CD4-positive, alpha-beta T cell treated with Interleukin-4 for 1 hour (primary cell): ENCODE measurements around the gene ATAD3A.
"Not testable (repeated sequence)": the region's sequence is repeated elsewhere in the genome, so short reads cannot be mapped to it uniquely, and the experiment has no call there.

Source experiments
- DNase-seq, 2 donors: peaks; one replicate each; pipeline ENCODE4 v3.0.0-alpha.2; 2020 to 2022

The ATAD3A gene

DNA sequence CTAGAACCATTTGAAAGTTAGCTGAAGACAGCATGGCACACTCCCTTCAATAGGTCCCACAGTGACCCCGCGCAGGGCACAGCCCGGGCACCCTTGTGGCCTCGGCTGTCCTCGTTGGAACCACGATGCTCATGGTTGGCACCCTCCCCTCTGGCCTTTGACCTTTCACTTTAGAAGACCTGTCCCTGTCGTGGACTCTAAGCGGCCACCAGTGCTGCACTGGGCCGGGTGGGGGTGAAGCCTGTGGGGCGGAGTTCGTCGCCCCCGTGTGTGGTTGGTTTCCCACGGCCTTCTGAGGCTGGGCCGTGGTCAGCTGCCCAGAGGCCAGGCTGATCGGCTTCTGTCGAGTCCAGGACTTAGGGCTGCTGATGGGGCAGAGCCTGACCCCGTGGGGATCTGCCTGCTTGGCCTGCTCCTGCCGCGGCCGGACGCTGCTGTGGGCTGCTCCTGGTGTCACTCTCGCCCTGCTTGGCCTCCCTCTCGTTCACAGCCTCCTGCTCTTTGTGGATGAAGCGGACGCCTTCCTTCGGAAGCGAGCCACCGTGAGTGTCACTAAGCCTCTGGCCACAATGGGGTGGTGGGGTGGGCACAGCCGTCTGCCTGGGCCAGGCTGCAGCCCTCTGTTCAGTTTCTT, 12.9 kb downstream of the ATAD3A start:
- DNase-seq, result not testable (repeated sequence)

DNA sequence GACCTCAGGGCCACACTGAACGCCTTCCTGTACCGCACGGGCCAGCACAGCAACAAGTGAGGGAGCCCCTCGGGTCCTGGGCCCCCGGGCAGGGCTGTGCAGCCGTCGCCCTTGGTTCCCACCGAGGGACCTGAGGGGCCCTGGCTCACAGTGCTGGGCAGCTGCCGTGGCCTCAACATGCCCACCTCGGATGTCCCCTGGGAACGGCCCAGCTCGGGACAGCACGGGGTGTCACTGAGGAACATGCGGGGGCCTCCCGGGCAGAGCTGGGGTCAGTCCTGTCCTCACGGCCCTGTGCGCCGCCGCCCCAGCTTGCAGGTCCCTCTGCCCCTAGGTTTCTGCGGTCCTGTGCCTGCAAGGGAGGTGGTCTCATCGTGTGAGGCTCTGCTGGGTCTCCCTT, 14.5 kb downstream of the ATAD3A start:
- not testable (repeated sequence) for DNase-seq

DNA sequence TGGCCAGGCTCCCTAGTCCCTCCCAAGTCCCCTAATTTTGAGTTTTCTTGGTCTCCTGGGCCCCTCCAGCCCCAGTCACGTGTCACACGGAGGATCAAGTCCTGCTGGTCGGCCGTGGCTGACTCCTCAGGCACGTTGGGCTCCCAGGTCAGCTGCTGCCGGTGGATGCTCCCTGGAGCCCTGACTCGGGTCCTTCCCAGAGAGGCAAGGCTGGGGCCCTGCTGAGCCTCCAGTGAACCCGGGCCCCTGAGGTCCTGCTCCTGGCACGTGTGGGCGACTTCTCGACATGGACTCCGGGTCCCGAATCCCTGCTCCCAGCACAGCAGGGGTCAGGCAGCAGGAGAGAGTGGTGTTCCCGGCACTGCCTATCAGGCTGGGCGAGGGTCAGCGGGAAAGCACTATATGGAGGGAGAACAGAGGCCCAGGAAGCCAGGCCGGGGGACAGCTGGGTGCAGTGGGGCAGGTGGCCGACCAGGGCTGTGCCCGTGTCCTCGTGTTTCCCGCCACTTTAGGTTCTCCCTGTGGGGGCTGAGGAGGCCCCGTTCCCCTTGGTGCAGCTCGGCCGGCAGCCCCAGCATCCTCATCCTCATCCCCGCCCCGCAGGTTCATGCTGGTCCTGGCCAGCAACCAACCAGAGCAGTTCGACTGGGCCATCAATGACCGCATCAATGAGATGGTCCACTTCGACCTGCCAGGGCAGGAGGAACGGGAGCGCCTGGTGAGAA, 15.3 kb downstream of the ATAD3A start:
- DNase-seq, result no peak

DNA sequence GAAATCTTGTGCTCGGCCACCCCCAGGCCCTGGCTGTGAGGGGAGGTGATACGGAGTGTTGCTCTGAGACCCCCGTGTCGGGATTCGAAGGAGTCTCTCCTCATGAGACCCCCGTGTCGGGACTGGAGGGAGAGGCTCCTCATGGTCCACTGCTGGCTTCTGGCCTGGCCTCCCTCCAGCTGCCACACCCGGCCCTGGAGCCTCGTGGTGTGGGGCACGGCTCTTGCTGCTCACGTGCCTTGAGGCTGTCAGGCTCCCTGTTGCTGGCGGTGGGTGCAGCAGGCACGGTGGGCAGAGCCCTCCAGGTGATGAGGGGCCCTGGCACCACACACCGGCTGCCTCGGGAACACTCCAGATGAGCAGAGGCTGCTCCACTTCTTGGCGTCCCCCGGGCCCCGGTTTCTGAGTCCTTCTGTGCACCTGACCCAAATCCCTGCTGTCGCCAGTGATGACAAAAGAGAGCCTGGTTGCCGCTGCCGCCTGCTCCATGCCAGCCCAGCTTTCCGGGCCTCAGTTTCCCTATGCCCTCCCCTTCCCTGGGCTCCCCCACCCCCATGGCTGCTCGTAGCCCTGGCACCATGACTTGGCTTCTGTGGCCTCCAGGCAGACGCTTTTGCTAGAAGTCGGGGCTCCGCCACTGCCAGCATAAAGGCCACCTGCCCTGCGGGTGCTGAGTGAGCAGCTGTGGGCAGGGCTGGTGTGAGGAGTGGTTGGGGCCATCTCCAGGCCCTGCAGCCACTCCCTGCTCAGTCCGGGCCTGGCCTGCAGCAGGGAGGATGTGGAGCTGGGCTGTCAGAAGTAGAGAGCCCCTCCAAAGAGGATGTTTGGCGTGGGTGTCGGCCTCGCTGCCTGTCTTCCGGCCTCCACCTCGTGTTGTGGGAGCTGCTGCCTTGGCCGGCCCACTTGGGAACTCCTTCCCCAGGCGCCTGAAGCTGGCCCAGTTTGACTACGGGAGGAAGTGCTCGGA, 16.6 kb downstream of the ATAD3A start:
- no peak for DNase-seq

DNA sequence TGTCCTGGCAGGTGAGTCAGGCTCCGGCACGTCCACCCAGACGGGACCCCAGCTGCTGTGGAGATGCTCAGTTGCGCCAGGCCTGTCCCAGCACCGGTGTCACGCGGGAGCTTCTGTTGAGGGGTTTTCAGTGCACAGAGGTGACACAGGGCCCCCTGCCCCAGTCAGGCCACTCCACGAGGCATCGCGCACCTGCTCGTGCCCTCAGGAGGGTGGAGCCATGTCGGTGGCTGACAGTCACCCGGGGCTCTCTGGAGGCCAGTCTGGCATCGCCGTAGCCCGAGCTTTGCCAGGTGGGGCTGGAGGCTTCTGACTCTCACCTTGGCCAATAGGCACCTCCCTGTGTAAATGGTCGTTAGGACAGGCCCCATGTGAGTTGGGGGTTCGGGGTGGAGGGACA, 17.4 kb downstream of the ATAD3A start:
- no peak for DNase-seq

DNA sequence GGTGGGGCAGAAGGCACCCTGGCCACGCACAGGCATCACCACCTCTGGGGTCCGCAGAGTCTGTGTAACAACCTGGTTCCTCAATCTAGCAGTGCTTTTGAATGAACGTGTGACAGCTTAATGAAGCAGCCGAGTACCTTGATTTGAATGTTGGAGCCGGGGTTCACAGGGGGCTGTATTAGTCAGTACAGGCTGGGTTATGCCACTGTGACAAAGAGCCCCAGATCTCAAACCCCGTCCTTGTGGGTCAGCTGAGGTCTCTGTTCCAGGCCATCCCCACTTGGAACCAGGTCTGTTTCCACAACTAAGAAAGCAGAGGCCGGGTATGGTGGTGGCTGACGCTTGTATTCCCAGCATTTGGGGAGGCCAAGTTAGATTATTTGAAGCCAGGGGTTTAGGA, 18.0 kb downstream of the ATAD3A start:
- no peak for DNase-seq

DNA sequence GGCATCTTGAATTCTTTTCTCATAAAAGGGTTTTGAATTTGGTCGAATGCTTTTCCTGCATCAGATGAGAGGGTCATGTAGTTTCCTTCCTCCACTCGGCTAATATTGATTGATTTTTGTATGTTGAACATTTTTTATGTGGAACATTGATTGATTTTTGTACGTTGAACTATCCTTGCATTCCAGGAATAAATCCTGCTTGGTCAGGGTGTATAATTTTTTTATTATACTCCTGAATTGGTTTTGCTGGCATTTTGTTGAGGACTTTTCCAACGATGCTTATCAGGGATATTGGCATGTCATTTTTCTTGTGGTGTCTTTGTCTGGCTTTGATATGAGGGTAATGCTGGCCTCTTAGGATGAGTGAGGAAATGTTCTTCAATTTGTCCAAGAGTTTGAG, 20.0 kb downstream of the ATAD3A start:
- DNase-seq, result no peak

DNA sequence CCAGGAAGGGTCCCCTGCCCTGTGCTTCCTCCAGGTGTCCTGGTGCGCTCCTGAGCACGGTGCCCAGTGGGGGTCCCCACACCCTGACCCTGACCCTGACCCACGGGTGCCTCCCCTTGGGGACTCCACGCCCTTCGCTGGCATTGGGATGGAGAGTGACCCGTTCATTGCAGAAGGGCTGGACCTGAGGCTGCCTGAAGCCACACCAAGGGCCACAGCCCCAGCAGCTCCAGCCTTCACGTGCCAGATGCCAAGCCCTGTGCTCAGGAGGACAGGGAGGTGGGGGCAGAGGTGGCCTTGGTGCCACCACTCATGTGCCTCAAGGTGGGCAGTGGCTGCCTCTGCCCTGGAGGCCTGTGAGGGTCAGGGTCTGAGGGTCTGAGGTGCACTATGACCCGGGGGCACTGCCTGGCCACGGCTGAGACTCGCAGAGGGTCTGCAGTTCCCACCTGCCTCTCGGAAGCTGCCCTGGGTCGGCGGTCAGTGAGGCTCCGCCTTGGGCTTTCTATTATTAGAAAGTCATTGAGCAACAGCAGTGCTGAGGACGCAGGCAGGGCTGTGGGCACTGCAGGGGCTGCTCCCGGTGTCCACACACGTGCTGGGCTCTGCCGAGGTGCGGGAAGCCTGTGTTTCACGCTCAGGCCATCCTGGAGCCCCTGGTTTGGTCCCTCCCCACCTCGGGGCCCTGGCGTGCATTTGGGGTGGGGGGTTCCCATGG, 21.4 kb downstream of the ATAD3A start:
- not testable (repeated sequence) for DNase-seq

DNA sequence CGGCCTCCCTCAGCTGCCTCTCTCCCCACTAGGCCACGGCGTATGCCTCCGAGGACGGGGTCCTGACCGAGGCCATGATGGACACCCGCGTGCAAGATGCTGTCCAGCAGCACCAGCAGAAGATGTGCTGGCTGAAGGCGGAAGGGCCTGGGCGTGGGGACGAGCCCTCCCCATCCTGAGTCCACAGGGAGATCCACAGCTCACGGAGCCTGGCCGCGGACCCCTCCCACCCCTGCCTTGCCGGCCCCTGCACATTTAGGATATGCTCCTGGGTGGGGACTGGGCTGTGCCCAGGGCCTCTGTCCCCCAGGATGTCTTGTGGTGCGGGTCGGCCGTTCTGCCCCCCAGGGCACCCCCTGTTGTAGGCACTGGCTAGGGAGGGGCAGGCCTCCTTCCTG, 21.9 kb downstream of the ATAD3A start:
- DNase-seq, result not testable (repeated sequence)

DNA sequence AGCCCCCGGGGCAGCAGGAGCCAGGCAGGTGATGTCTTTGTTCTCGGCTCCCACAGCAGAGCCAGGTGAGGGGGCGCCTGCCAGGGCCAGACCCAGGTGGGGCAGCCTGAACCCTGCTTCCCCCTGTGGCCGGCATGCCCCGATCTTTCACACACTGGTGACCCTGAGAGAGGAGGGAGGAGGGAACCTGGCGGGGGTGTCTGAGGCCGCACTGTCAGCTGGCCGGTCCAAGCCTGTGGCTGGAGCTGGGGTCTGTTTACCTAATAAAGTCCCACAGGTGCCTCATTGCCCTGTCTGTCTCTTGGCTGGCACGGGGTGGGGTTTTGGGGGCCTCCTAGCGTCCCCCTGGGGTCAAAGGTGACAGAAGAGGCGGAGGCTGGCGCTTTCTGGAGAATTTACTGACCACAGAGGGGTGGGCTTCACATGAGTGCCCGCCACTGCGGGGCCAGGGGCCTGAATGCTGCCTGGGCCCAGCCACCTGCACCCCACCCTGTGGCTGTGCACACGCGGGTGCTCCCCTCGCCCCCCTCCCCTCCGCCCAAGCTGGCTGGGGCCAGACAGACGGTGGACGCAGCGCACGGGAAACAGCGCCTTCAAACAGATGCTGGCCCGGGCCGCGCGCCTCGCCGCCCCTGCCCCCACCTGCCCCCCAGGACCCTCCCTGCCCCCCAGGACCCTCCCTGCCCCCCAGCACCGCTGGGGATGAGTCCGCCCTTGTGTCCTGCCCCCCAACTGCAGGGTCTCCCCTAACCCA, 22.6 kb downstream of the ATAD3A start:
- no peak for DNase-seq

DNA sequence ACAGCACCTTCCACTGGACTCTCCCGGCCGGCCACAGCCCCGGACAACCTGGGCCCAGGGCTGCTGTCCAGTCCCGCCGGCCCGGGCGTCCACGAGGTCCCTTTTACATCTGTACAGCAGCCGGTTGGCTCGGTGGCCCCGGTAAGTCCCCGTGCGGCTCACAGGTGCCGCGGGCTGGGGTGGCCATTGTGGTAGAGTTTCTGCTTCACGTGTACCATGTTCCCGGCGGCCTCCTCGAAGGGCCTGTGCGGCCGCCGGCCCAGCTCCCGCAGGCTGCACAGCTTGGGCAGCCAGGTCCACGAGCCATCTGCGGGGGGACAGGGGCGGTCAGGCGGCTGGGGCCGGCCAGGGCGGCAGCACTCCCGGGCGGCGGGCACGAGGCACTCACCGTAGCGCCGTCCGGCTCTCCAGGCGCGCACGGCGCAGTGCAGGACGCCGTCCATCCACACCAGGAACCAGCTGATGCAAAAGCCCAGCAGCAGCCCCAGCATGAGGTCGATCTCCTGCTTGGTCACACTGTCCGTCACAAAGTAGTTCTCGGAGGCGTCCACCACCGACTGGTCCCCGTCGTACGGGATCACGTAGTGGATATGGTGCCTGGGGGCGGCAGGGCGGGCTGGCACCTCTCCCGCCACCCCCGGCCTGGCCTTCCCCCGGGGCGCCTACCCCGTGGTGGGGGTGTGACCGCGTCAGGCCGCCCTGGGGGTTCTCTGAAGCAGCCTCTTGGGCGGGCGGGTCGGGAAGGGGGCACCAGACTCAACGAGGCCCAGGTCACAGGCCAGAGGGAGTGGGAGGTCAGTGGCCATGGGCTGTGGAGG, 23.4 kb downstream of the ATAD3A start:
- DNase-seq, result no peak

DNA sequence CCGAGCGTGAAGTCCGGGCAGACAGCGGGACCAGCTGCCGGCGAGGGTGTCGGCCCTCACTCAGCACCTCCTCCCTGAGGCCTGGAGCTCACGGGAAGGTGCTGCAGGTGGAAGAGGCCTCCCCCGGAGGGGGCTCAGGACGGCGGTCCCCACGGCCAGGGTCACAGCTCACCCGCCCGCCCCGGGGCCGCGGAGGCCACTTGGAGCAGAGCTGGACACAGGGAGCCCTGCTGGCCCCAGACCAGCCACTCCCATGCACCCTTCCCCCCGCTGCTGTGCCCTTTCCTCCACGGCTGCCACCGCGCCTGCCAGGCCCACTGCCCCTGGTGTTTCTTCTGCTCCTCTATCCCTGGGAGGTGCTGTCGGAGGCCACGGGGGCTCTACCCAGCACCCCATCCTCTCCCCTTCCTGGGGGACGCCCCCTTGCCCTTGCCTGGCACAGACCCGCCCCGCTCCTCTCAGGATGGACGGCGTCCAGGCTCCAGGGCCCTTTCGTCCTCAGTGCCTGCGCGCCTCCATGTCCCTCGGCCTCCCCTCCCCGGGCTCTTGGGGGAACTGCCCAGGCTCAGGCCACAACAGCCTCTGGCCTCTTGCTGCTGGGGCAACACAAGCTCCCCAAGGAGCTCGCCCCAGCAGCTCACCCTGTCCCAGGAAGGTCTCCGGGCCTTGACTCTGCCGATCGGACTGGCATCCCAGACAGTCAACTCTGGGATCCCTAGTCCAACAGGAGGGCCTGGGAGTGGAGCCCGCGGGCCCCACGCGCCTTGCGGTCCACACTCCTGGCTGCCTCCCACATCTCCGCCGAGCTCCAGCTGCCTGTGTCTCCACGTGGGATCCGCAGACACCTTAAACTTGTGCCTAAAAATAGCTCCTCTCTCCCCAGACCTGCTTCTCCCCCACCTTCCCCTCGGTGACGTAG, 24.3 kb downstream of the ATAD3A start:
- no peak for DNase-seq

DNA sequence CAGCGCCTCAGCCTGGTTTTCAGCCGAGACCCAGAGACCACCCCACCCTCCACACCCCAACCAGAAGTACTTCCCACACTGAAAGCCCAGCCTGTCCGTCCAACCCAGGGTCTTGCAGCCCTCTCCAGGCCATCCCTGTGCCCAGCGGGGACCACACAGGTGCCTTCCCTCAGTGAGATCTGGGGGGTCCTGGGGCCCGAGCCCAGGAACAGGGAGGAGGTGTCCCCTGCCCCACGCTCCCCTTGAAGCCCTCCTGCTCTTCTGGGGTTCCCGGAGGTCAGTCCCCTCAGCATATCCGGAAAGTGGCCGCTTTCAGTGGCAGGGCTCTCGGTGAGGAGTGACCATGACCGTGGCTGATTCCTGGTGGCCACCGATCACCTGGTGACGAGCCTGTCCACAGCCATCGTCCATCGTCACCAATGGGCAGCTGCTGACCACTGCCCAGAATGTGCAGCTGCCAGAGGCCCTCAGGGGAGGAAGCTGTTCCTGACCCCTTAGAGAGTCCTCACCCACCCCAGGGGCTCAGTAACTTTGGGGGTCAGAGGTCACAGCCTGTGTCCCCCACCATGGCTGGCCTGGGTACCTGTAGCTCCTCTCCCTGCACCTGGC, 25.1 kb downstream of the ATAD3A start:
- no peak for DNase-seq

DNA sequence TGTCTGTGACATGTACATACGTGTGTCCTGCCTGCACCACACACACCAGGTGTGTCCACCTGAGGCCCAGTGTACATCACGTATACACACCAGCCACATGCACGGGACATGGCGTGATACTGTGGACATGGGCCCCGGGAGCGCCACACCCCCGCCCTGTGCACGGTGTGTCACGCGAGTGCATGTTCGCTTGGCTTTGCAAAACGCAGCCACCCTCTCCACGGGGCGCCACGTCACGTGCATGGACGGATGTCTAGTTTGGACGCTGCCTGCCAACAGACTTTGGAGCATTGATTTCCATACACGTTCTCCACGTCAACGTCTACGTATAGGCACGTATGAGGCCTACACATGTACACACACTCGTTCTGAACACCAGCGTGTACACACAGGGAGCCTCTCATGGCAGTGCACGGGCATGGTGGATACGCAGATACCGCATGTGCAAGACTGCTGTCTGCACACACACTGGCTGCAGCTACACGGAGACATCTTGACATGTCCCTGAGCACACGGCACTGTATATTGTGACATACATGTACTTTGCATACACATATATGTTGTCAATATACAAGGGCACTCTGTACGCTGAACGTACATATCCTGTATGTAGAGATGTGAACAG, 25.8 kb downstream of the ATAD3A start:
- DNase-seq, result no peak

DNA sequence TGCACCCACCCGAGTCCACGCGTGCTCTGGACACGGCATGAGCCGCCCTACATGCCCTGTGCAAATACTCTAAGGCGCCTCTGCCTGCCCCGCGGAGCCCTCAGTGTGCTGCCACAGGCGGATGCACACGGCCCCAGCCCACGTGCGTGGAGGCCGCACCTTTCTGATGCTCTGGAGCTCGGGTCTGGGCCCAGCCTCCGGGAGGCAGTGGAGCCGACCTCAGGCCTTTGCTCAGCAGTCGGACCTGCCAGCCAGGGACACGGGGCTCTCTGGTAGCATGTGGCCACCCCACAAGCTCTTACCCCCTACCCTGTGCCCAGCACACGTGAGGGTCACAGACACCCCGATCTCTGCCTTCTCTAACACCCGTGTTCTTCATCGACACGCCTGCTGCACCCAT, 26.4 kb downstream of the ATAD3A start:
- no peak for DNase-seq

DNA sequence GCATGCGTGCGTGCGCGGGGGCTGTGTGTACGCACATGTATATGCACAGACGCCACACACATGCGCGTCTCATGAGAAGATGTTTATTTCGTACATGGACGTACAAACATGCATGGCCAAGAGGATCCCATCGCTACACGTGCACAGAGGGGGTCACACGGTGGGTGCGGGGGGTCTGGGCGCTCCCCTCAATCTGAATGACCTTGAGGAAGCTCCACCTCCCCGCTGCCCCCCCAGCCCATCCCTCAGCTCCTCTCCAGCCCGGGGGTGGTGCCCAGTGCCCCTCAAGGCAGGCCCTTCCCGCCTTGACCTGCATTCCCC, 27.0 kb downstream of the ATAD3A start:
- no peak for DNase-seq

DNA sequence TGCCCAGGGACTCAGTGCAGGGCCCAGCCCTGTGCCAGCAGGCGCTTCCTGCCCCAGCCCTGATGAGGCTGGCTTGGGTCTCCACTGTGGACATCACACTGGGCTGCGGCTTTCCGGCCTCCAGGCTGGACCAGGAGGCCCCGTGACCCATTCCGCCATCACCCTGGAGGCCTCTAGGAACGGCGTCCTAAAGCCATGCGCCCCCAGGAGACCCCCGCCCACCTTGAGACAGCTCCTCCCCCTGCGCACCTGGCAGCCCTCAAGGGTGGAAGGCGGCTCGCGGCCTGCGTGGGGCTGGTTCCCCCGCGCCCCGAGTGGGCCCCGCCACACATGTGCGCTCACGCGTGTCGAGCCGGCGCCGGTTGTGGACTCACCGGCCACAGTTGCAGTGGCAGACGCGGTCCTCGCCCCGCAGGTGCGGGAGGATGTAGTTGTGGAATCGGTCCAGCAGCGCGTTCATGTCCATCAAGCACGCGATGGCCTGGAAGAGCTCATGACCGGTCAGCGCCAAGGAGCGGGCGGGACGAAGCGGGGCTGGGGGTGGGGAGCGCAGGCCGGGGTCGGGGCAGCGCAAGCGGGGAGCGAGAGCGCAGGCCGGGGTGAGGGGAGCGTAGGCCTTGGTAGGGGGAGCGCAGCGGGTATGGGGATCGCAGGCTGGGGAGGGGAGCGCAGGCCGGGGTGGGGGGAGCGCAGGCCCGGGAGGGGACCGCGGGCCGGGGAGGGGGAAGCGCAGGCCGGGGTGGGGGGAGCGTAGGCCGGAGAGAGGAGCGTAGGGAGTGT, 27.5 kb downstream of the ATAD3A start:
- DNase-seq, result no peak

DNA sequence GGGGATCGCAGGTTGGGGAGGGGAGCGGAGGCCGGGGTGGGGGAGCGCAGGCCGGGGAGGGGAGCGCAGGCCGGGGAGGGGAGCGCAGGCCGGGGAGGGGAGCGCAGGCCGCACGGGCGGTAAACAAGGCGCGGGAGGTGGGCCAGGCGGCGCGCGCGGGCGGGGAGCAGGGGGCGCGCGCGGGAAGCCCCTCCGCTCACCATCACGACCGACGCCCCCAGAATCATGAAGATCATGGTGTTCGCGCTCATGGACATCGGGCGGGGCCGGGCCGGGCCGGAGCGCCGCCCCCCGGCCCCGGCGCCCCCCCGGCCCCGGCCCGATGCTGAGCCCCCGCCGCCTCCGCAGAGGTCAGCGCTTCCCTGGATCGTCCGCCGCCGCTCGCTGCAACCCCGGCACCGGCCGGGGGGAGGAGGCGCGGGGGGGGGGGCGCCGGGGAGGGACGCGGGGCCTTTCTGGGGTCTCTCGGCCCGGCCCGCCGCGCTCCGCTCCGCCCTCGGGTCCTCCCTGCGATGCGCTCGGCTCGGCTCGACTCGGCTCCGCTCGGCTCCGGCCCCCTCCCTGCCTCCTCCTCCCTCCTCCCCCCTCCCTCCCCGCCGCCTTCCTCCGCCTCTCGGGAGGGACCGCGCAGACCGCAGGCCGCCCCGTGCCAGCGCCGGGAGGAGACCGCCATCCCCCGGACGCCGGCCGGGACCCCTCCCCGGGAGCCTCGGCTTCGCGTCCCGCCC, 28.3 kb downstream of the ATAD3A start, which contains the start of gene TMEM240:
Gene TMEM240, minus strand, starts transcription at position 535 of the 728 bp plus-strand sequence. Its CDS starts 278 bp downstream, at position 257.
- peak; percentile 42 to 59 for DNase-seq
